Activated CD4-positive, alpha-beta T cell treated with anti-CD3 and anti-CD28 coated beads, Interleukin-10, Interleukin-2, amounts not matched to agents 100 ng/mL and 50 ng/mL, durations not matched to agents 16 hours and 8 hours (primary cell): ENCODE measurements around the gene CACNA2D4.

Experiments
- DNase-seq: peaks from one replicate; pipeline ENCODE4 v3.0.0-alpha.2; 2020

Gene CACNA2D4

GRCh38 chr12:1797991-1798640 is 120.3 kb downstream of the CACNA2D4 start:
- DNase-seq, result no peak

- DNase-seq, result peak; percentile 72
Observed at GRCh38 chr12:1797011-1797901, 121.2 kb downstream of the CACNA2D4 start.

- peak; percentile 57 for DNase-seq
Observed at GRCh38 chr12:1796515-1797010, 121.9 kb downstream of the CACNA2D4 start.

GRCh38 chr12:1795785-1796514 is 122.5 kb downstream of the CACNA2D4 start:
- DNase-seq, result peak; percentile 98

GRCh38 chr12:1795221-1795784 is 123.1 kb downstream of the CACNA2D4 start:
- no peak for DNase-seq

- DNase-seq, result no peak
Observed at GRCh38 chr12:1794440-1795090, 123.9 kb downstream of the CACNA2D4 start.

GRCh38 chr12:1793426-1794210 is 124.8 kb downstream of the CACNA2D4 start:
- no peak for DNase-seq

- no peak for DNase-seq
Observed at GRCh38 chr12:1792406-1792805, 126.0 kb downstream of the CACNA2D4 start.

- peak; percentile 68 for DNase-seq
Observed at GRCh38 chr12:1791104-1791841, 127.2 kb downstream of the CACNA2D4 start.

GRCh38 chr12:1790444-1790843 is 128.0 kb downstream of the CACNA2D4 start:
- no peak for DNase-seq

GRCh38 chr12:1787714-1788113 is 130.7 kb downstream of the CACNA2D4 start:
- DNase-seq, result no peak

GRCh38 chr12:1782215-1782614 is 136.2 kb downstream of the CACNA2D4 start:
- DNase-seq, result no peak

- DNase-seq, result no peak
Observed at GRCh38 chr12:1781772-1782171, 136.7 kb downstream of the CACNA2D4 start.

- DNase-seq, result no peak
Observed at GRCh38 chr12:1779783-1780182, 138.7 kb downstream of the CACNA2D4 start.

- no peak for DNase-seq
Observed at GRCh38 chr12:1778911-1779310, 139.5 kb downstream of the CACNA2D4 start.

- DNase-seq, result no peak
Observed at GRCh38 chr12:1777798-1778197, 140.7 kb downstream of the CACNA2D4 start.

- DNase-seq, result no peak
Observed at GRCh38 chr12:1776170-1776921, 142.1 kb downstream of the CACNA2D4 start.

GRCh38 chr12:1773937-1774655 is 144.4 kb downstream of the CACNA2D4 start:
- no peak for DNase-seq

- no peak for DNase-seq
Observed at GRCh38 chr12:1769809-1770494, 148.5 kb downstream of the CACNA2D4 start.
